ENCODE data around the gene SRSF7.
"Not testable (repeated sequence)": the region's sequence is repeated elsewhere in the genome, so short reads cannot be mapped to it uniquely, and the experiment has no call there.

Gene SRSF7

DNA sequence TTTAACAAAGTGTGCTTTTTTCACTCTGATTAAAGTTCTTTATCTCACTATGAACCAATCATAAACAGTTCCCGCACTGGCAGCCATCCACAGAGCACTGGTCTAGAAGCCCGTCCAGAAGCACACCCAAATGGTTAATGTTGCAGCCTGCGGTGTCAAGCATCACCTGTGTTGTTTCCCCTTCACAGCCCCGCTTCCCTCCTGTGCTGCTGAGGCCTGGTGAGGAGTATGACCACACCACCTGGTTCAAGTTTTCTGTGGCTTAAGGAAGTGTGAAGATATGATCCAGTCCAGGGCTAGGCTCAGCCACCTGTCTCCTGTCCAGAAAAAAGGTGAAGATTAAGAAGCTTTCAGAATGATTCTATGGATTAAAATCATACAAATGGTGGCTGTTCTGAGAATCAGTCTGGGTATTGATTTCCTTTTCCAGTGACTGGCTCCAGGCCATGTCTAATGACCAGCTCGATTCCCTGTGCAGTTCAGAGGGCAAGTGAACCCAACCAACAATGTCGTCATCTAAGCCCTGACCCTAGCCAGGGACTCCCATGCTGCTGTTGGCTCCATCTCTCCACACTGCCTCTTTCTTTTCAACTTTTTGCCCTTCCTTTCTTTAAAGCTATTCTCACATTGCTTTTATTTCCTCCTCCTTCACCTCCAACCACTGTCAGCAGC is 17.7 kb downstream of the SRSF7 start:
- DNase-seq (ENCODE audit: low read depth in 2 of 2, low spot score in 1 of 2): no peak

DNA sequence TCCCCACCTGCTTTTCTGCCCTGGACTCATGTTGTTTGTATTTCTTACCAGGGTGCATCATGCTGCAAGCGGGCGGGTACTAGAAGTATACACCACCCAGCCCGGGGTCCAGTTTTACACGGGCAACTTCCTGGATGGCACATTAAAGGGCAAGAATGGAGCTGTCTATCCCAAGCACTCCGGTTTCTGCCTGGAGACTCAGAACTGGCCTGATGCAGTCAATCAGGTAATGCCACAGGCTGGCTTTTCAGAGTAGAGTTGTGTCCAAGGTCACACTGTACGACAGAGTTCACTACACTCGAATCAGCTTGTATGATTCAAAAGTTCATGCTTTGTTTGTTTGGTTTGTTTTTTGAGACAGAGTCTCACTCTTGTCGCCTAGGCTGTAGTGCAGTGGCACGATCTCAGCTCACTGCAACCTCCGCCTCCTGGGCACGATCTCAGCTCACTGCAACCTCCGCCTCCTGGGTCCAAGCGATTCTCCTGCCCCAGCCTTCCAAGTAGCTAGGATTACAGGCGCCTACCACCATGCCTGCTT is 19.4 kb downstream of the SRSF7 start:
- DNase-seq (ENCODE audit: low read depth in 2 of 2, low spot score in 1 of 2): no peak

DNA sequence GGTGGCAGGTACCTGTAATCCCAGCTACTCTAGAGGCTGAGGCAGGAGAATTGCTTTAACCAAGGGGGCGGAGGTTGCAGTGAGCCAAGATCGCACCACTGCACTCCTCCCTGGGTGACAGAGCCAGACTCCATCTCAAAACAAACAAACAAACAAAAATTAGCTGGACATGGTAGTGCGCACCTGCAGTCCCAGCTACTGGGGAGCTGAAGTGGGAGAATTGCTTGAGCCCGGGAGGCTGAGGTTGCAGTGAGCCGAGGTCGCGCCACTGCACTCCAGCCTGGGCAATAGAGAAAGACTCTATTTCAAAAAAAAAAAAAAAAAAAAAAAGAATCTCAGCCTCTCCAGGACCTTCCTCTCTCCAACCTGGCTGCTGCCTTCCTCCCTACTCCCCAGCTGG is 20.1 kb downstream of the SRSF7 start:
- DNase-seq (ENCODE audit: low read depth in 2 of 2, low spot score in 1 of 2): no peak

- no peak for DNase-seq (ENCODE audit: low read depth in 2 of 2, low spot score in 1 of 2)
These were observed 22.5 kb downstream of the SRSF7 start for GRCh38 chr2:38728694-38729093.

DNA sequence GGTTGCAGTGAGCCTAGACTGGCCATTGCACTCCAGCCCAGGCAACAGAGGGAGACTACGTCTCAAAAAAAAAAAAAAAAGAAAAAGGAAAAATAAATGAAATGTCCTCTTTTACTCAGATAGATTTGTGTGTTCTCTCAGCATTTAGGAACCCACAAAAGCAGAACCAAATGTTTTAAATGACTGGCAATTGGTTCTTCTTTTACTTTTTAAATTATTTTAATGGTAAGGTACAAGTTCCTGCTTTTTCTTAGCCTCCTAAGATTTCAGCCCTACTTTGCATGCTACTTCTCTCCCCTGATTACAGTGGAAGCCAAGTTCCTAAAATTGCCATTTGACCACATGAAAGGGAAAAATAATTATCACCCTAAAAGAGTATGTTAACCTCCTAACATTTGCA is 23.5 kb downstream of the SRSF7 start:
- no peak for DNase-seq (ENCODE audit: low read depth in 2 of 2, low spot score in 1 of 2)

DNA sequence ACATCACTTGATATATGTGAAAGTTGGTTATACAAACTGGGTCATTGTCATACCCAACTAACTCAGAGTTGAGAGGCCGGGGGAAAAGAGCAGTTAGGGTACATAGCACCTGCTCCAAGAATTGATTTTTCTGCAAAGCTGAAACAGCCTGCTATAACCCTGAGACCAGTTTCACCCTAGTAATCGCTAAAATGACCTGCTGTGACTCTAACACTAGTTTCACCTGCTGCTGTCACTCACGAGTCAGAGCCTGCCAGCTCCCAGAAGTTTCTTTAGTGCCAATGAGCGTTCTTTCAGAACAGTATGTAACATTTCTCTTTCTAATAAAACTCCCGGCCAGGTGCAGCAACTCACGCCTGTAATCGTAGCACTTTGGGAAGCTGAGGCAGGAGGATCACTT is 28.0 kb downstream of the SRSF7 start:
- no peak for DNase-seq (ENCODE audit: low read depth in 2 of 2, low spot score in 1 of 2)

- no peak for DNase-seq (ENCODE audit: low read depth in 2 of 2, low spot score in 1 of 2)
These were observed 28.7 kb downstream of the SRSF7 start for GRCh38 chr2:38722271-38723061.

DNA sequence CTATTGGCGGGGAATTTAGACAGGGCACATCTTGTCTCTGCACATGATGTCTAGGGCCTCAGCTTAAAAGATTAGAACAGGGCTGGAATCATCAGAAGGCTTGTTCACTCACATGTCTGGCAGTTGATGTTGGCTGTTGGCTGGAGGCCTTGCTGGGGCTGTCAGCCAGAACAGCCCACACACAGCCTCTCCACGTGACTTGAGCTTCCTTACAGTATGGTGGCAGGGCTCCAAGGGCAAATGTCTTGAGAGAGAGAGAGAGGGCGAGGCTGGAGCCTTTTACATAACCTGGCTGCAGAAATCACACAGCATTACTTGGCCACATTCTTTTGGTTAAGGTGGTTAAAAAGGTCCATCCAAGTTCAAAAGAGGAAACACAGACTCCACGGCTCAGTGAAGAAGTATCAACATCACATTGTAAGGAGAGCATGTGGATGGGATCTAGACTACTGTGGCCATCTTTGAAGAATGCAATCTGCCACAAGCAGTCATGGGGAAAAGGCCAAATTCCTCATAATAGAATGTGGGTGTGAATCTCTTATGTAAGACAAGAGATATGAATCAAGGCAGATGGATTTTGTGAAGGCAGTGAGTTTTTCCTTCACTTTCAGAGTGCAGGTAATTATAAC is 30.4 kb downstream of the SRSF7 start:
- no peak for DNase-seq (ENCODE audit: low read depth in 2 of 2, low spot score in 1 of 2)

DNA sequence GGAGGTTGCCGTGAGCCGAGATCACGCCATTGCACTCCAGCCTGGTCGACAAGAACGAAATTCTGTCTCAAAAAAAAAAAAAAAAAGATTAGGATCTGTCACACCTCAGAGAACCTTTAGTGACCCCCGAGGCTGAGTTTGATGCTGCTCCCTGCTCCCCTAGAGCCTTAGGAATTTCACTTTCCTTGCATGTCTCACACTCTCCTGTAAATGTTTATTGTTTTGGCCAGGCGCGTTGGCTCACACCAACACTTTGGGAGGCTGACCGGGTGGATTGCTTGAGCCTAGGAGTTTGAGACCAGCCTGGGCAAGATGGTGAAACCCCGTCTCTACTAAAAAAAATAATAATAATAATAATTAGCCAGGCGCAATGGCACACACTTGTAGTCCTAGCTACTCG is 31.5 kb downstream of the SRSF7 start:
- no peak for DNase-seq (ENCODE audit: low read depth in 2 of 2, low spot score in 1 of 2)

DNA sequence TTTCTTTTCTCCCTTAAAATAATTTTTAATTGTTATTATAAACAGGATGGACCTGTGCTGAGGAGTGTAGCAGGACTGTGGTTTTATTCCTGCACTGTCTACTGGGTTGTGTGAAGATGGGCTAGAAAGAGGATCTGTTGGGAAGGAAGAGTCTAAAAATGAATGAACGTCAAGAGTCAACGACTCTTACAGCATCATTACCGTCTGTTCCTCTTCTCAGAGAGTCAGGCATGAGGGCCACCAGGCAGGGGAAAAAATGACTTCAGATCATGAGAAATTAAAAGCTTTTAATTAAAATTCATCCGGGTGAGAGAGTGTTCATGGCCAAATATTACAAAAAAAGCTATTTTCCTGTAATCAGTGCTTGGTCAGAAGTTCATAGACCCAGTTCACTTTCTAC is 32.6 kb downstream of the SRSF7 start:
- DNase-seq (ENCODE audit: low read depth in 2 of 2, low spot score in 1 of 2): no peak

- DNase-seq (ENCODE audit: low read depth in 2 of 2, low spot score in 1 of 2): no peak
These were observed 35.0 kb downstream of the SRSF7 start for GRCh38 chr2:38716185-38716584.

GRCh38 chr2:38714941-38715340 is 36.2 kb downstream of the SRSF7 start:
- DNase-seq (ENCODE audit: low read depth in 2 of 2, low spot score in 1 of 2): not testable (repeated sequence)

DNA sequence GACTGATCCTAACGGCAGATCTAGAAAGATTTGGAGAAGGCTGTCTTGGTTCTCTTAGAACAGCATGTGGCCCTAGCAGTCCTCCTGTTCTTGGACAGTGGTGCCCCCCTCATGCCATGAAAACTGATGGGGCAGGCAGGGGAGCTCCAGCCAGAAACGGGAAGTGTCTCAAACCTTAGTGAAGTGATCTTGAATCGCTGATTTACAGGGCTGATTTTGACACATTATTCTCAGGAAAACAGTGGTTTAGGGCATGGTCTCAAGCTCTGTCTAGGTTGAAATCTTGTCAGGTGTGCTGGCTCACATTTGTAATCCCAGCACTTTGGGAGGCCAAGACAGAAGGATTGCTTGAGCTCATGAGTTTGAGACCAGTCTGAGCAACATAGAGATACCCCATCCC is 37.8 kb downstream of the SRSF7 start:
- no peak for DNase-seq (ENCODE audit: low read depth in 2 of 2, low spot score in 1 of 2)

GRCh38 chr2:38712871-38713270 is 38.3 kb downstream of the SRSF7 start:
- no peak for DNase-seq (ENCODE audit: low read depth in 2 of 2, low spot score in 1 of 2)

DNA sequence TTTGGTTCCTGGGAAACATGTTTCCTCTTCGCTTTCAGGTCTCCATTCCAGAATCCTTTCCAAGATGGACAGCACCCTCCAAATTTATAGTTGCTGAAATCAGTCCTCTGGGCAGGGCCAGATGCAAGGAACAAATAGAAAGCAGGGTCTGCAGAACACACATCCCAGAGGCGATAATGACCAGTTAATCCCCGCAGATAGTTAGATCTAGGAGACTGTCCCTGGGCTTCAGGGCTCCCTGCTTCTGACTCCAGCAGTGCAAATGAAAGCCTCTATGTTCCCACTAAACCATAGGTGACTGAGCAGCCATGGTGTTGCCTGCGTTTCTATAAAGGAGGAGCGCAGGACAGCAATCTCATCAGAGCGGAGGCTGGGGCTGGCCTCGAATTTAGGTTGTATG is 38.7 kb downstream of the SRSF7 start:
- no peak for DNase-seq (ENCODE audit: low read depth in 2 of 2, low spot score in 1 of 2)

DNA sequence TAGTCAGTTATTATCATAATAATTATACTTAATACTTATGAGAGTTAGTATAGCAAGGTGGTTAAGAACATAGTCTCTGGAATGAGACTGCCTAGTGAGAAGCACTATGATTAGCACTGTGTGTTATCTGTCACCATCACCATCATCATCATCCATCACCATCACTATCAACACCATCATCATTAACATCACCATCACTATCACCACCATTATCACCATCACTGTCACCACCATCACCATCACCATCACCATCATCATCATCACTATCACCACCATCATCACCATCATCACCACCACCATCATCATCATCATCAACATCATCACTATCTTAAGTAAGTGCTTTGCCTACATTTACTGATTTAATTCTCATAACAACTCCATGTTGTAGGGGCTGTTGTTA is 39.6 kb downstream of the SRSF7 start:
- DNase-seq (ENCODE audit: low read depth in 2 of 2, low spot score in 1 of 2): no peak

- DNase-seq (ENCODE audit: low read depth in 2 of 2, low spot score in 1 of 2): no peak
These were observed 41.5 kb downstream of the SRSF7 start for GRCh38 chr2:38709567-38710194.

DNA sequence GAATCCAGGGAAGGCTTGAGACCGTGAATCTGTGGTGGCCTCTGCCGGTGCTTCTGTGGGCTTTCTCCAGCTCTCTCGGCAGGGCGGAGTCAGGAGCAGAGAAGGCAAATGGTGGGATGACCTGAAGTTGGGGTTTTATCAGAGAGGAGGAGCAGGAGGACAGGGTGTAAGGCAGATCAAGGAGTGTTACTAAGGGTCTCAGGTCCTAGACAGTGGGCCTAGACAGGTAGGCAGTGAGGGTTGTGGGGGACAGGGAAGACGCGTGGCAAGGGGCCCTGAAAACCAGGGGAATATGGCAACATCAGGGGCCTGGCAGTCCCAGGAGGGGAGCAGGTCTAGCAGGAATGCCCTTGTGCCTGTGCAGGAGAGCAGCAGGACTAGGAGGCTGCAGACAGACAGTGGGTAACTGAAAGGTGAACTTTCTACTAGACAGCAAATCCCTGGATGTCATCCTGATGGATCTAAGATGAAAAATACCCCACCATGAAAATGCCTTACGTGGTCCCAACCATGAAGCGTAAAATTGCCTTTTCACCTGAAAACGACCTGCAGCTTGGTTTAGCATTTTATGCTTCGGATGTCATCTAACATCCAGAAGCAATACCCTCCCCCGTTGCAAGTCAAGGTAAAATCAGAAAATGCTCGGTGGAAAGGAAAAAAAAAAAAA is 42.1 kb downstream of the SRSF7 start:
- no peak for DNase-seq (ENCODE audit: low read depth in 2 of 2, low spot score in 1 of 2)

DNA sequence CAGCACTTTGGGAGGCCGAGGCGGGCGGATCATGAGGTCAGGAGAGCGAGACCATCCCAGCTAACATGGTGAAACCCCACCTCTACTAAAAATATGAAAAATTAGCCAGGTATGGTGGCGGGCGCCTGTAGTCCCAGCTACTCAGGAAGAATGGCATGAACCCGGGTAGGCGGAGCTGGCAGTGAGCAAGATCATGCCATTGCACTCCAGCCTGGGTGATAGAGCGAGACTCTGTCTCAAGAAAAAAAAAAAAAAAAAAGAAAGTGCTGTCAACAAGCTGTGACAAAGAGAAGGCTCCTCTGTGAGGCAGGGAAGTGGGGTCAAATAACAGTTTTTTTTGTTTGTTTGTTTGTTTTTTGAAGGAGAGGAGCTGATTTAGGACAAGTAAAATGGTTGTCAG is 42.7 kb downstream of the SRSF7 start:
- DNase-seq (ENCODE audit: low read depth in 2 of 2, low spot score in 1 of 2): not testable (repeated sequence)

DNA sequence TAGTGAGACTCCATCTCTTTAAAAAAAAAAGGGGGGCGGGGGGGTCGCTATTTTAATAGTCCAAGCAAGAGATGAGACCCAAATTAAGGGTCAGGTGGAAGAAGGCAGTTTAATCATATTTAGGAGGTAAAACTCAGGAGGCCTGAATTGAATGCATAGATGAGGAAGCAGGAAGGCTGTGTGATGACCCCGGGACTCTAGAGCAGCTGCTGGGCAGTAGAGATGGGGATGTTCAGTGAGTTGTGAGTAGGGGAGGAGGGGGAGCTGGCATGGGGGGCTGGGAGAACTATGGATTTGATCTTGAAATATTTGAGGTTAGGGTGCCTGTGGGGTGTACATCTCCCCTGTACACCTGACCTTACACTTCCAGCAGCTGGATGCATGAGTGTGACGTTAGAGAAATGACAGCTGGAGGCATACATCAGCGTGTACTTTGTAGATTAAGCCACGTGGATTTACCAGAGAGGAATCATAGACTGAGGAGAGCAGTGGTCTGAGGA is 44.3 kb downstream of the SRSF7 start:
- DNase-seq (ENCODE audit: low read depth in 2 of 2, low spot score in 1 of 2): no peak

DNA sequence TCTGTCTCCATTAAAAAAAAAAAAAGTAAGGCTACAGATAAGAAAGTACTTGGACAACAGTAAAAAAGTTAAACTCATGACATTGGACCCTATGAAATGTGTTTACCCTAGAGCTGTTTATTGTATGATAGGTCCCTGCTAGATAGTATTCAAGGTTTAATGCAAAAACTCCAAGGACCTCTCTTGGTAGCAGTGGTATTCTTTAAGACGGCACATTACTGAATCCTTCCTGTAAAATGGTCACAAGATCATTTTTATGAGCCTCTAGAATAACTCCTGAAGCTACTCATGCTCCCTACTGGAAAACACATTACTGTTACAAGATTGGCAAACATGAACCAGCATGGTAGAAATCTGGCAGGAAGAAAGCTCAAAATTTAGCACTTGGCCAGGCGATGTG is 46.5 kb downstream of the SRSF7 start:
- no peak for DNase-seq (ENCODE audit: low read depth in 2 of 2, low spot score in 1 of 2)

All from stimulated activated CD8-positive, alpha-beta memory T cell treated with anti-CD3 and anti-CD28 coated beads, Interleukin-4, amount 100 ng/mL, for 1 hour (primary cell).